ENCODE results near the gene BLVRB.

Gene BLVRB

DNA sequence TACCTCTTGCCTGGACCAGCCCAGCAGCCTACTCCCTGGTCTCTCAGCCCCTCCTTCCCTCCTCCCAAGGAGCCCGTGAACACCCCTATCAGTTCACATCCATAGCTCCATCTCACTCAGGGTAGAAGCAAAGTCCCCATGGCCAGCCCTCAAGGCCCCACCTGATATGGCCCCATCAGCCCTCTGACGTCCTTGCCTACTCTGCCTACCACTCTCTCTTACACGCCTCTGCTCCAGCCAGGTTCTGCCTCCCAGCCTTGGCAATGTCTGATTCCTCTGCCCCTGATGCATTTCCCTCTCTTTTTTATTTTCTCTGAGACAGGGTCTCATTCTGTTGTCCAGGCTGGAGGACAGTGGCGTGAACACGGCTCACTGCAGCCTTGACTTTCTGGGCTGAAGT, 13.5 kb downstream of the BLVRB start:
- Histone ChIP-seq H3K9me3 (ENCODE audit: severe bottlenecking) (peaks cover 2% of the 10 kb centered on the region), H3K36me3 (no peaks in the 10 kb centered on the region), H3K27me3 (ENCODE audit: insufficient read depth, low read depth, severe bottlenecking) (no peaks in the 10 kb centered on the region), H3K27ac (no peak overlapping the region), H3K4me3 (ENCODE audit: low read depth, low read length) (no peak overlapping the region)
- no peak for TF ChIP-seq CTCF (IDR thresholded peaks at IDR 0.05; ENCODE audit: low read depth, low read length)
- no peak for DNase-seq

GRCh38 chr19:40450664-40451063, 14.9 kb downstream of the BLVRB start:
- no peak overlapping the region for H3K27ac ChIP-seq
- DNase-seq = peak; percentile 51
- no peaks in the 10 kb centered on the region for H3K36me3 ChIP-seq
- TF ChIP-seq CTCF (IDR thresholded peaks at IDR 0.05; ENCODE audit: low read depth, low read length) = no peak
- no peaks in the 10 kb centered on the region for H3K27me3 ChIP-seq (ENCODE audit: insufficient read depth, low read depth, severe bottlenecking)
- H3K4me3 ChIP-seq (ENCODE audit: low read depth, low read length) = no peak overlapping the region
- peaks cover 2% of the 10 kb centered on the region for H3K9me3 ChIP-seq (ENCODE audit: severe bottlenecking)

DNA sequence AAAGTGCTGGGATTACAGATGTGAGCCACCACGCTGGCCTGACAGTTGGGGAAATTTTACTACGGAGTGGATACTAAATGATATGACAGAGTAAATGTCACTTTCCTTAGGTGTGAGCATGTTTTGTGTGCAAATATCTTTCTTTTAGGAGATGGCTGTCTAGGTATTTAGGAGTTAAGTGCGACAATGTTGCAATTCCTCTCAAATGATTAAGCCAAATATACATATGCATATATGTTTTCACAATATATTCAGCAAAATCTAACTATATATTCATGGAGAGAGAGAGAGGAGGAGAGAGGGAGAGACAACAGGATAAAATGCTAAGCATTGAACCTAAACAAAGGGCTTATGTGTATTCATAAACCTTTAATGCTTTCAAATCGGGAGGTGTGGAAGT, 16.0 kb downstream of the BLVRB start:
- H3K36me3 ChIP-seq = no peaks in the 10 kb centered on the region
- DNase-seq = no peak
- H3K27ac ChIP-seq = no peak overlapping the region
- peaks cover 2% of the 10 kb centered on the region for H3K9me3 ChIP-seq (ENCODE audit: severe bottlenecking)
- H3K4me3 ChIP-seq (ENCODE audit: low read depth, low read length) = no peak overlapping the region
- no peak for TF ChIP-seq CTCF (IDR thresholded peaks at IDR 0.05; ENCODE audit: low read depth, low read length)
- no peaks in the 10 kb centered on the region for H3K27me3 ChIP-seq (ENCODE audit: insufficient read depth, low read depth, severe bottlenecking)

GRCh38 chr19:40446263-40446784, 19.2 kb downstream of the BLVRB start:
- DNase-seq = no peak
- H3K9me3 ChIP-seq (ENCODE audit: severe bottlenecking) = no peaks in the 10 kb centered on the region
- H3K27me3 ChIP-seq (ENCODE audit: insufficient read depth, low read depth, severe bottlenecking) = no peaks in the 10 kb centered on the region
- H3K27ac ChIP-seq = no peak overlapping the region
- no peak overlapping the region for H3K4me3 ChIP-seq (ENCODE audit: low read depth, low read length)
- peaks cover 7% of the 10 kb centered on the region for H3K36me3 ChIP-seq
- TF ChIP-seq CTCF (IDR thresholded peaks at IDR 0.05; ENCODE audit: low read depth, low read length) = no peak

- TF ChIP-seq CTCF (IDR thresholded peaks at IDR 0.05; ENCODE audit: low read depth, low read length) = no peak
- H3K36me3 ChIP-seq = peaks cover 12% of the 10 kb centered on the region
- no peak overlapping the region for H3K4me3 ChIP-seq (ENCODE audit: low read depth, low read length)
- peak; percentile 59 for DNase-seq
- no peaks in the 10 kb centered on the region for H3K27me3 ChIP-seq (ENCODE audit: insufficient read depth, low read depth, severe bottlenecking)
- H3K27ac ChIP-seq = no peak overlapping the region; the same call in 1 of the 2 replicates
- no peaks in the 10 kb centered on the region for H3K9me3 ChIP-seq (ENCODE audit: severe bottlenecking)
Measured at GRCh38 chr19:40445780-40446262, 19.7 kb downstream of the BLVRB start.

- Histone ChIP-seq H3K4me3 (ENCODE audit: low read depth, low read length) (peak overlapping the region; percentile 99), H3K27ac (peak overlapping the region; percentile 93), H3K9me3 (ENCODE audit: severe bottlenecking) (no peaks in the 10 kb centered on the region), H3K27me3 (ENCODE audit: insufficient read depth, low read depth, severe bottlenecking) (no peaks in the 10 kb centered on the region), H3K36me3 (peaks cover 16% of the 10 kb centered on the region)
- TF ChIP-seq CTCF (IDR thresholded peaks at IDR 0.05; ENCODE audit: low read depth, low read length) = 0 out of 2 replicates have a peak, but pooled peaks have one; percentile 6
- DNase-seq = no peak
Measured at GRCh38 chr19:40444825-40445312, 20.7 kb downstream of the BLVRB start.

Data from WERI-Rb-1 (cell line).